Activated CD4-positive, alpha-beta T cell treated with anti-CD3 and anti-CD28 coated beads, Interleukin-2, amount 10 ng/mL, durations not matched to agents 7 days and 5 days (primary cell): ENCODE measurements around the gene EXOC4. TPM values are rescaled to one million over a fixed set of nuclear protein-coding genes. Genes with fewer than 3 reads are reported as not detected.

Experiments used
- CTCF ChIA-PET: fragments of 350-600 bp; sonication (Branson Sonifier 250); formaldehyde crosslinking; loops from one replicate; lab custom pipeline; 2021; ENCODE audit warnings: antibody characterized with exemption; lab: Charles Lee
- POLR2A ChIA-PET: fragments of 350-600 bp; sonication (Branson Sonifier 250); formaldehyde crosslinking; loops from one replicate; lab custom pipeline; 2021; ENCODE audit warnings: antibody characterized with exemption; lab: Charles Lee
- DNase-seq: peaks from one replicate; pipeline ENCODE4 v3.0.0-alpha.2; 2020
- H3K27ac Mint-ChIP-seq: one replicate; pipeline ENCODE4 v1.8.0; 2021; ENCODE audit warnings: mild to moderate bottlenecking, moderate library complexity, mixed read lengths
- H3K27me3 Mint-ChIP-seq: one replicate; pipeline ENCODE4 v1.8.0; 2021; ENCODE audit warnings: mixed read lengths
- H3K36me3 Mint-ChIP-seq: one replicate; pipeline ENCODE4 v1.8.0; 2021; ENCODE audit warnings: low read depth, mixed read lengths
- H3K4me1 Mint-ChIP-seq: one replicate; pipeline ENCODE4 v1.8.0; 2021; ENCODE audit warnings: mixed read lengths
- H3K4me3 Mint-ChIP-seq: one replicate; pipeline ENCODE4 v1.8.0; 2021; ENCODE audit warnings: mild to moderate bottlenecking, moderate library complexity, mixed read lengths
- H3K9me3 Mint-ChIP-seq: one replicate; pipeline ENCODE4 v1.8.0; 2021; ENCODE audit warnings: mixed read lengths
- total RNA-seq, 2 experiments: library from RNA; stranded (reverse); gene quantifications; one replicate each; pipeline ENCODE4 v1.2.3, GENCODE V29; 2021

The EXOC4 gene
- total RNA-seq, 2 experiments from 2014 or later, result 76.7 to 84.6 TPM

- DNase-seq, result no peak
- POLR2A ChIA-PET, result no interaction called here
- H3K4me3 Mint-ChIP-seq, result no peak overlapping the region
- H3K36me3 Mint-ChIP-seq, result no peaks in the 10 kb centered on the region
- no peaks in the 10 kb centered on the region for H3K27me3 Mint-ChIP-seq
- H3K27ac Mint-ChIP-seq, result no peak overlapping the region
- CTCF ChIA-PET, result no interaction called here
- H3K4me1 Mint-ChIP-seq, result no peaks in the 10 kb centered on the region
- H3K9me3 Mint-ChIP-seq, result no peaks in the 10 kb centered on the region
Measured at GRCh38 chr7:134016223-134016941, 763.5 kb downstream of the EXOC4 start.

GRCh38 chr7:134016942-134017303 is 764.0 kb downstream of the EXOC4 start:
- CTCF ChIA-PET, result no interaction called here
- DNase-seq, result no peak
- POLR2A ChIA-PET, result no interaction called here
- H3K36me3 Mint-ChIP-seq, result no peaks in the 10 kb centered on the region
- H3K4me1 Mint-ChIP-seq, result no peaks in the 10 kb centered on the region
- H3K4me3 Mint-ChIP-seq, result no peak overlapping the region
- H3K9me3 Mint-ChIP-seq, result no peaks in the 10 kb centered on the region
- no peak overlapping the region for H3K27ac Mint-ChIP-seq
- no peaks in the 10 kb centered on the region for H3K27me3 Mint-ChIP-seq

GRCh38 chr7:134018306-134018705 is 765.4 kb downstream of the EXOC4 start:
- Mint-ChIP-seq H3K4me1 (no peaks in the 10 kb centered on the region), H3K9me3 (no peaks in the 10 kb centered on the region), H3K36me3 (no peaks in the 10 kb centered on the region), H3K4me3 (no peak overlapping the region), H3K27me3 (no peaks in the 10 kb centered on the region), H3K27ac (no peak overlapping the region)
- POLR2A ChIA-PET, result no interaction called here
- DNase-seq, result no peak
- CTCF ChIA-PET, result no interaction called here

GRCh38 chr7:134019251-134019650 is 766.4 kb downstream of the EXOC4 start:
- Mint-ChIP-seq H3K36me3 (no peaks in the 10 kb centered on the region), H3K4me1 (no peaks in the 10 kb centered on the region), H3K4me3 (no peak overlapping the region), H3K9me3 (no peaks in the 10 kb centered on the region), H3K27me3 (no peaks in the 10 kb centered on the region), H3K27ac (no peak overlapping the region)
- DNase-seq, result no peak
- ChIA-PET CTCF (interaction anchor here (1.1 kb wide), 1 partner anchor 14 kb away, joined by 3 read pairs; no protein-coding TSS in a partner anchor), POLR2A (no interaction called here)

- ChIA-PET CTCF (no interaction called here), POLR2A (no interaction called here)
- Mint-ChIP-seq H3K9me3 (no peaks in the 10 kb centered on the region), H3K27me3 (no peaks in the 10 kb centered on the region), H3K36me3 (no peaks in the 10 kb centered on the region), H3K4me3 (no peak overlapping the region), H3K4me1 (no peaks in the 10 kb centered on the region), H3K27ac (no peak overlapping the region)
- no peak for DNase-seq
Measured at GRCh38 chr7:134021836-134022235, 769.0 kb downstream of the EXOC4 start.

- ChIA-PET POLR2A (no interaction called here), CTCF (no interaction called here)
- no peaks in the 10 kb centered on the region for H3K4me1 Mint-ChIP-seq
- H3K27ac Mint-ChIP-seq, result no peak overlapping the region
- H3K9me3 Mint-ChIP-seq, result no peaks in the 10 kb centered on the region
- H3K4me3 Mint-ChIP-seq, result no peak overlapping the region
- H3K36me3 Mint-ChIP-seq, result no peaks in the 10 kb centered on the region
- no peak for DNase-seq
- no peaks in the 10 kb centered on the region for H3K27me3 Mint-ChIP-seq
Measured at GRCh38 chr7:134022286-134022911, 769.5 kb downstream of the EXOC4 start.

GRCh38 chr7:134024739-134025138 is 771.9 kb downstream of the EXOC4 start:
- POLR2A ChIA-PET, result no interaction called here
- no peak overlapping the region for H3K4me3 Mint-ChIP-seq
- H3K27ac Mint-ChIP-seq, result no peak overlapping the region
- CTCF ChIA-PET, result no interaction called here
- no peaks in the 10 kb centered on the region for H3K4me1 Mint-ChIP-seq
- no peaks in the 10 kb centered on the region for H3K9me3 Mint-ChIP-seq
- H3K36me3 Mint-ChIP-seq, result no peaks in the 10 kb centered on the region
- H3K27me3 Mint-ChIP-seq, result no peaks in the 10 kb centered on the region
- DNase-seq, result no peak

- Mint-ChIP-seq H3K36me3 (no peaks in the 10 kb centered on the region), H3K9me3 (no peaks in the 10 kb centered on the region), H3K27ac (no peak overlapping the region), H3K27me3 (no peaks in the 10 kb centered on the region), H3K4me1 (no peaks in the 10 kb centered on the region), H3K4me3 (no peak overlapping the region)
- DNase-seq, result no peak
- ChIA-PET CTCF (no interaction called here), POLR2A (no interaction called here)
Measured at GRCh38 chr7:134028853-134029252, 776.0 kb downstream of the EXOC4 start.

GRCh38 chr7:134029743-134030142 is 776.9 kb downstream of the EXOC4 start:
- Mint-ChIP-seq H3K9me3 (no peaks in the 10 kb centered on the region), H3K36me3 (no peaks in the 10 kb centered on the region), H3K27me3 (no peaks in the 10 kb centered on the region), H3K27ac (no peak overlapping the region), H3K4me3 (no peak overlapping the region), H3K4me1 (no peaks in the 10 kb centered on the region)
- ChIA-PET POLR2A (no interaction called here), CTCF (no interaction called here)
- DNase-seq, result no peak

GRCh38 chr7:134030460-134030865 is 777.6 kb downstream of the EXOC4 start:
- POLR2A ChIA-PET, result no interaction called here
- H3K27ac Mint-ChIP-seq, result no peak overlapping the region
- no peak for DNase-seq
- no peaks in the 10 kb centered on the region for H3K27me3 Mint-ChIP-seq
- H3K36me3 Mint-ChIP-seq, result no peaks in the 10 kb centered on the region
- CTCF ChIA-PET, result no interaction called here
- no peaks in the 10 kb centered on the region for H3K4me1 Mint-ChIP-seq
- H3K9me3 Mint-ChIP-seq, result no peaks in the 10 kb centered on the region
- no peak overlapping the region for H3K4me3 Mint-ChIP-seq

- H3K4me1 Mint-ChIP-seq, result no peaks in the 10 kb centered on the region
- no peak for DNase-seq
- H3K4me3 Mint-ChIP-seq, result no peak overlapping the region
- H3K36me3 Mint-ChIP-seq, result no peaks in the 10 kb centered on the region
- no peak overlapping the region for H3K27ac Mint-ChIP-seq
- H3K9me3 Mint-ChIP-seq, result no peaks in the 10 kb centered on the region
- no peaks in the 10 kb centered on the region for H3K27me3 Mint-ChIP-seq
- ChIA-PET CTCF (interaction anchor here (0.9 kb wide), 1 partner anchor 13 kb away, joined by 3 read pairs; no protein-coding TSS in a partner anchor), POLR2A (no interaction called here)
Measured at GRCh38 chr7:134031835-134032617, 779.1 kb downstream of the EXOC4 start.

GRCh38 chr7:134034652-134035051 is 781.8 kb downstream of the EXOC4 start:
- ChIA-PET POLR2A (no interaction called here), CTCF (no interaction called here)
- no peaks in the 10 kb centered on the region for H3K9me3 Mint-ChIP-seq
- H3K4me3 Mint-ChIP-seq, result no peak overlapping the region
- no peaks in the 10 kb centered on the region for H3K4me1 Mint-ChIP-seq
- H3K36me3 Mint-ChIP-seq, result no peaks in the 10 kb centered on the region
- no peak for DNase-seq
- H3K27ac Mint-ChIP-seq, result no peak overlapping the region
- H3K27me3 Mint-ChIP-seq, result no peaks in the 10 kb centered on the region

GRCh38 chr7:134037991-134038390 is 785.1 kb downstream of the EXOC4 start:
- Mint-ChIP-seq H3K4me3 (no peak overlapping the region), H3K36me3 (no peaks in the 10 kb centered on the region), H3K9me3 (no peaks in the 10 kb centered on the region), H3K27ac (no peak overlapping the region), H3K4me1 (no peaks in the 10 kb centered on the region), H3K27me3 (no peaks in the 10 kb centered on the region)
- no peak for DNase-seq
- CTCF ChIA-PET, result no interaction called here
- POLR2A ChIA-PET, result no interaction called here
